Right kidney (tissue), 1 donor: Measurements from ENCODE around the gene SLC18A2.

Experiments
- DNase-seq: peaks from one replicate; pipeline ENCODE4 v3.0.0-alpha.2; 2016

SLC18A2 gene

GRCh38 chr10:117237401-117237991, 3.4 kb upstream of the SLC18A2 start:
- DNase-seq: no peak

- DNase-seq: no peak
Observed at GRCh38 chr10:117239051-117239450, 1.9 kb upstream of the SLC18A2 start.

- DNase-seq: no peak
Observed at GRCh38 chr10:117239721-117240620, 943 bp upstream of the SLC18A2 start.

- peak; percentile 46 for DNase-seq
Observed at GRCh38 chr10:117241541-117242462, 888 bp downstream of the SLC18A2 start.

GRCh38 chr10:117242463-117242832, 1.5 kb downstream of the SLC18A2 start:
- DNase-seq: no peak

- DNase-seq: no peak
Observed at GRCh38 chr10:117246997-117247671, 6.2 kb downstream of the SLC18A2 start.

- no peak for DNase-seq
Observed at GRCh38 chr10:117248750-117249465, 8.0 kb downstream of the SLC18A2 start.

GRCh38 chr10:117249493-117250093, 8.7 kb downstream of the SLC18A2 start:
- DNase-seq: no peak

GRCh38 chr10:117250411-117250810, 9.5 kb downstream of the SLC18A2 start:
- no peak for DNase-seq

- DNase-seq: no peak
Observed at GRCh38 chr10:117253908-117254307, 13.0 kb downstream of the SLC18A2 start.

GRCh38 chr10:117254338-117254737, 13.4 kb downstream of the SLC18A2 start:
- no peak for DNase-seq

GRCh38 chr10:117254774-117255735, 14.1 kb downstream of the SLC18A2 start:
- no peak for DNase-seq

GRCh38 chr10:117255835-117256460, 15.0 kb downstream of the SLC18A2 start:
- no peak for DNase-seq

GRCh38 chr10:117256910-117257309, 16.0 kb downstream of the SLC18A2 start:
- DNase-seq: no peak

GRCh38 chr10:117257721-117258120, 16.8 kb downstream of the SLC18A2 start:
- DNase-seq: no peak

GRCh38 chr10:117259279-117259678, 18.4 kb downstream of the SLC18A2 start:
- DNase-seq: no peak

GRCh38 chr10:117260084-117260483, 19.2 kb downstream of the SLC18A2 start:
- no peak for DNase-seq

GRCh38 chr10:117261501-117261900, 20.6 kb downstream of the SLC18A2 start:
- DNase-seq: no peak

- no peak for DNase-seq
Observed at GRCh38 chr10:117262291-117262902, 21.5 kb downstream of the SLC18A2 start.
